Smooth muscle cell (in vitro differentiated cells): ENCODE results near the gene RNF213. TPM values are rescaled to one million over a fixed set of nuclear protein-coding genes. Genes with fewer than 3 reads are reported as not detected.

Source experiments
- DNase-seq: peaks from one replicate; lab custom pipeline; 2025; ENCODE audit not compliant: unreplicated experiment; lab: John Stamatoyannopoulos, UW
- H2AFZ ChIP-seq: fragments of 200-600 bp; sonication (generic); 2 replicates; pipeline ENCODE4 v1.6.0; 2016; ENCODE audit warnings: antibody characterized with exemption, low read depth, mild to moderate bottlenecking
- H3F3A ChIP-seq: fragments of 200-600 bp; sonication (generic); 2 replicates; pipeline ENCODE4 v1.6.0; 2017; ENCODE audit warnings: antibody characterized with exemption, low read depth
- H3K27ac ChIP-seq: fragments of 200-600 bp; sonication (generic); 2 replicates; pipeline ENCODE4 v1.5.1; 2016; ENCODE audit warnings: low read depth, mild to moderate bottlenecking
- H3K27me3 ChIP-seq: fragments of 200-600 bp; sonication (generic); 2 replicates; pipeline ENCODE4 v1.6.1; 2016; ENCODE audit warnings: low read depth, mild to moderate bottlenecking
- H3K36me3 ChIP-seq: fragments of 200-600 bp; sonication (generic); 2 replicates; pipeline ENCODE4 v1.5.1; 2016; ENCODE audit warnings: low read depth
- H3K4me1 ChIP-seq: fragments of 200-600 bp; sonication (generic); 2 replicates; pipeline ENCODE4 v1.5.1; 2016; ENCODE audit warnings: low read depth
- H3K4me2 ChIP-seq: fragments of 200-600 bp; sonication (generic); 2 replicates; pipeline ENCODE4 v1.6.0; 2016; ENCODE audit warnings: mild to moderate bottlenecking
- H3K4me3 ChIP-seq: fragments of 200-600 bp; sonication (generic); 2 replicates; pipeline ENCODE4 v1.5.1; 2016; ENCODE audit warnings: mild to moderate bottlenecking
- H3K79me2 ChIP-seq: fragments of 200-600 bp; sonication (generic); 2 replicates; pipeline ENCODE4 v1.6.0; 2016; ENCODE audit warnings: low read depth, mild to moderate bottlenecking
- H3K9ac ChIP-seq: fragments of 200-600 bp; sonication (generic); 2 replicates; pipeline ENCODE4 v1.6.0; 2016; ENCODE audit warnings: low read depth
- H3K9me3 ChIP-seq: fragments of 200-600 bp; sonication (generic); replicated peaks from 2 replicates; pipeline ENCODE4 v1.5.1; 2016; ENCODE audit warnings: low read depth
- H4K20me1 ChIP-seq: fragments of 200-600 bp; sonication (generic); 2 replicates; pipeline ENCODE4 v1.6.0; 2016; ENCODE audit warnings: low read depth
- CTCF ChIP-seq: fragments of 200-600 bp; sonication (generic); IDR thresholded peaks from 2 replicates; pipeline ENCODE4 v1.5.1; 2017; ENCODE audit warnings: borderline replicate concordance, mild to moderate bottlenecking, antibody characterized with exemption; ENCODE audit not compliant: insufficient read depth, poor library complexity, severe bottlenecking
- WGBS: methylation state at CpG from one replicate; pipeline ENCODE4 v1.1.7; 2016; ENCODE audit warnings: low lambda C conversion rate; 5-methylcytosine and 5-hydroxymethylcytosine counted together
- polyA plus RNA-seq: library from polyadenylated mRNA; unstranded; fragments of >200 nt; fragmentation: Nextera tagmentation; extraction: Ambion mirVana; gene quantifications from 2 replicates; pipeline ENCODE4 v1.2.1, GENCODE V29; 2016
- total RNA-seq: library from RNA; depleted of rRNA; stranded (reverse); fragments of >200 nt; gene quantifications from 2 replicates; pipeline ENCODE4 v1.2.3, GENCODE V29; 2014

RNF213 gene
- total and polyA plus RNA-seq, 2 experiments from 2014 or later = 12.8 to 43.0 TPM

DNA sequence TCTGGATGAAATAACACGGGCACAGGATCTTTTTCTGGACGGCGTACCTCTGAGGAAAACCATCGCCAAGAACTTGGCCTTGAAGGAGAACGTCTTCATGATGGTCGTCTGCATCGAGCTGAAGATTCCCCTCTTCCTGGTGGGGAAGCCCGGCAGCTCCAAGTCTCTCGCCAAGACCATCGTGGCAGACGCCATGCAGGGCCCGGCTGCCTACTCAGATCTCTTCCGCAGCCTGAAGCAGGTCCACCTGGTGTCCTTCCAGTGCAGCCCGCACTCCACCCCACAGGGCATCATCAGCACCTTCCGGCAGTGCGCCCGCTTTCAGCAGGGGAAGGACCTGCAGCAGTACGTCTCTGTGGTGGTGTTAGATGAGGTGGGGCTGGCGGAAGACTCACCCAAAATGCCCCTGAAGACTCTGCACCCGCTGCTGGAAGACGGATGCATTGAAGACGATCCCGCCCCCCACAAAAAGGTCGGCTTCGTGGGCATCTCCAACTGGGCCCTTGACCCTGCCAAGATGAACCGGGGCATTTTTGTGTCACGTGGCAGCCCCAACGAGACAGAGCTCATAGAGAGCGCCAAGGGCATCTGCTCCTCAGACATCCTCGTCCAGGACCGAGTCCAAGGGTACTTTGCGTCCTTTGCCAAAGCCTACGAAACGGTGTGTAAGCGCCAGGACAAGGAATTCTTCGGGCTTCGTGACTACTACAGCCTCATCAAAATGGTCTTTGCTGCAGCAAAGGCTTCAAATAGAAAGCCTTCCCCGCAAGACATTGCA, 86.0 kb downstream of the RNF213 start:
- 97% methylated on average over 38 of the region's 38 CpGs for WGBS
- Histone ChIP-seq H3K27me3 (no peaks in the 10 kb centered on the region), H4K20me1 (no peaks in the 10 kb centered on the region), H3K36me3 (peaks cover 21% of the 10 kb centered on the region), H3K4me2 (no peak overlapping the region), H3K4me3 (no peak overlapping the region), H3K9me3 (no peaks in the 10 kb centered on the region), H3K9ac (no peak overlapping the region), H2AFZ (no peak overlapping the region), H3K4me1 (no peaks in the 10 kb centered on the region), H3K79me2 (no peaks in the 10 kb centered on the region), H3F3A (no peaks in the 10 kb centered on the region), H3K27ac (no peak overlapping the region)
- DNase-seq = no peak
- no peak for TF ChIP-seq CTCF

- no peaks in the 10 kb centered on the region for H3F3A ChIP-seq
- no peak overlapping the region for H3K27ac ChIP-seq
- H4K20me1 ChIP-seq = no peaks in the 10 kb centered on the region
- no peak overlapping the region for H3K4me2 ChIP-seq
- peaks cover 21% of the 10 kb centered on the region for H3K36me3 ChIP-seq
- H3K9me3 ChIP-seq = no peaks in the 10 kb centered on the region
- WGBS = 98% methylated on average over 19 of the region's 19 CpGs
- no peak overlapping the region for H3K9ac ChIP-seq
- H3K79me2 ChIP-seq = no peaks in the 10 kb centered on the region
- no peaks in the 10 kb centered on the region for H3K4me1 ChIP-seq
- no peak for DNase-seq
- H3K4me3 ChIP-seq = no peak overlapping the region
- H3K27me3 ChIP-seq = no peaks in the 10 kb centered on the region
- no peak for TF ChIP-seq CTCF
- no peak overlapping the region for H2AFZ ChIP-seq
Observed at GRCh38 chr17:80347536-80347935, 86.9 kb downstream of the RNF213 start.

GRCh38 chr17:80347948-80348351, 87.3 kb downstream of the RNF213 start:
- Histone ChIP-seq H4K20me1 (no peaks in the 10 kb centered on the region), H3K27me3 (no peaks in the 10 kb centered on the region), H3K4me2 (no peak overlapping the region), H3K79me2 (no peaks in the 10 kb centered on the region), H3K36me3 (peaks cover 21% of the 10 kb centered on the region), H3K27ac (no peak overlapping the region), H3K4me3 (no peak overlapping the region), H3F3A (no peaks in the 10 kb centered on the region), H3K4me1 (no peaks in the 10 kb centered on the region), H3K9ac (no peak overlapping the region), H3K9me3 (no peaks in the 10 kb centered on the region), H2AFZ (no peak overlapping the region)
- 98% methylated on average over 24 of the region's 24 CpGs for WGBS
- no peak for TF ChIP-seq CTCF
- DNase-seq = no peak
